GM12865 (cell line): ENCODE data around the gene ADGRD1.

ENCODE experiments used
- DNase-seq: peaks from one replicate; pipeline ENCODE4 v3.0.0; 2010; ENCODE audit warnings: low read depth
- H3K4me3 ChIP-seq: 2 replicates; pipeline ENCODE4 v1.5.1; 2011; ENCODE audit warnings: mild to moderate bottlenecking, low read depth, low read length, control low read depth
- CTCF ChIP-seq: IDR thresholded peaks from 2 replicates; pipeline ENCODE4 v1.5.1; 2011; ENCODE audit warnings: low read length, control low read depth, low read depth, inconsistent platforms; ENCODE audit not compliant: insufficient read depth; ENCODE audit errors: missing control alignments

ADGRD1 gene

GRCh38 chr12:131131077-131131807 is 177.5 kb downstream of the ADGRD1 start:
- no peak for TF ChIP-seq CTCF
- DNase-seq, result no peak
- no peak overlapping the region for H3K4me3 ChIP-seq

- no peak overlapping the region for H3K4me3 ChIP-seq
- TF ChIP-seq CTCF, result no peak
- DNase-seq, result no peak
These were observed 178.1 kb downstream of the ADGRD1 start for GRCh38 chr12:131131808-131132117.

GRCh38 chr12:131132118-131132892 is 178.6 kb downstream of the ADGRD1 start:
- TF ChIP-seq CTCF, result peak; percentile 91
- no peak overlapping the region for H3K4me3 ChIP-seq
- peak; percentile 76 for DNase-seq

- no peak overlapping the region for H3K4me3 ChIP-seq
- no peak for TF ChIP-seq CTCF
- DNase-seq, result no peak
These were observed 179.6 kb downstream of the ADGRD1 start for GRCh38 chr12:131133015-131133905.

- no peak overlapping the region for H3K4me3 ChIP-seq
- no peak for TF ChIP-seq CTCF
- no peak for DNase-seq
These were observed 180.3 kb downstream of the ADGRD1 start for GRCh38 chr12:131133994-131134393.

- DNase-seq, result no peak
These were observed 181.0 kb downstream of the ADGRD1 start for GRCh38 chr12:131134523-131135310.

More at GRCh38 chr12:131134523-131135310, 181.0 kb downstream of the ADGRD1 start:
- no peak for TF ChIP-seq CTCF
- H3K4me3 ChIP-seq, result no peak overlapping the region
